ENCODE data around the gene HIVEP2. TPM values are rescaled to one million over a fixed set of nuclear protein-coding genes. Genes with fewer than 3 reads are reported as not detected.

The HIVEP2 gene
- polyA plus RNA-seq, 3 donors = 0.16 to 1.4 (median 0.64) TPM

GRCh38 chr6:142934106-142934505, 10.9 kb downstream of the HIVEP2 start:
- H3K9ac ChIP-seq (ENCODE audit: insufficient read depth, low read length, poor library complexity, severe bottlenecking) = no peak overlapping the region
- TF ChIP-seq CTCF (IDR thresholded peaks at IDR 0.05) = no peak
- H2AFZ ChIP-seq (ENCODE audit: insufficient read depth, low read depth, low read length, poor library complexity, severe bottlenecking) = no peak overlapping the region
- H3K36me3 ChIP-seq (replicated peaks in 1 of 2; ENCODE audit: control insufficient read depth in 1 of 2, insufficient read depth in 2 of 2, low read length in 2 of 2) = no peaks in the 10 kb centered on the region
- no peak overlapping the region for H3K4me3 Mint-ChIP-seq
- no peaks in the 10 kb centered on the region for H3K4me1 ChIP-seq (ENCODE audit: control insufficient read depth in 1 of 2, insufficient read depth in 2 of 2, low read length in 2 of 2)
- no peaks in the 10 kb centered on the region for H3K79me2 ChIP-seq (ENCODE audit: insufficient read depth, low read length)
- H3K36me3 Mint-ChIP-seq = peaks cover 0 to 2% of the 10 kb centered on the region in 2 donors
- no peak for DNase-seq
- intact Hi-C loops (cut with micrococcal nuclease) = no loop called here
- H3K4me1 Mint-ChIP-seq = peaks cover 6% of the 10 kb centered on the region
- H3K9me3 Mint-ChIP-seq = no peaks in the 10 kb centered on the region
- H3K27ac Mint-ChIP-seq = no peak overlapping the region
- H3K9me3 ChIP-seq (replicated peaks in 1 of 2; ENCODE audit: control insufficient read depth in 1 of 2, insufficient read depth in 1 of 2, low read length in 2 of 2) = no peaks in the 10 kb centered on the region
- H3K27me3 ChIP-seq (ENCODE audit: control insufficient read depth in 2 of 2, insufficient read depth in 2 of 2, low read length in 2 of 2) = peaks cover 0 to under 1% of the 10 kb centered on the region in 2 donors
- H3K4me3 ChIP-seq (replicated peaks in 1 of 3; ENCODE audit: low read depth in 2 of 3, low read length in 3 of 3) = no peak overlapping the region
- H4K20me1 ChIP-seq (ENCODE audit: insufficient read depth, low read length) = no peaks in the 10 kb centered on the region
- H3K27me3 Mint-ChIP-seq (ENCODE audit: low read depth in 3 of 3) = peaks cover 0 to 2% (median 0%) of the 10 kb centered on the region in 3 donors
- H3K4me2 ChIP-seq (replicated peaks; ENCODE audit: extremely low read depth, low read length, poor library complexity, severe bottlenecking) = no peak overlapping the region
- H3K27ac ChIP-seq (ENCODE audit: low read depth in 1 of 2, low read length in 2 of 2) = no peak overlapping the region

- H2AFZ ChIP-seq (ENCODE audit: insufficient read depth, low read depth, low read length, poor library complexity, severe bottlenecking) = no peak overlapping the region
- H3K4me2 ChIP-seq (replicated peaks; ENCODE audit: extremely low read depth, low read length, poor library complexity, severe bottlenecking) = no peak overlapping the region
- H3K27me3 ChIP-seq (ENCODE audit: control insufficient read depth in 2 of 2, insufficient read depth in 2 of 2, low read length in 2 of 2) = peaks cover 0 to 4% of the 10 kb centered on the region in 2 donors
- H3K79me2 ChIP-seq (ENCODE audit: insufficient read depth, low read length) = no peaks in the 10 kb centered on the region
- no peak overlapping the region for H3K9ac ChIP-seq (ENCODE audit: insufficient read depth, low read length, poor library complexity, severe bottlenecking)
- Mint-ChIP-seq H3K9me3 (no peaks in the 10 kb centered on the region), H3K27ac (no peak overlapping the region), H3K4me3 (no peak overlapping the region), H3K27me3 (ENCODE audit: low read depth in 3 of 3) (peaks cover 0 to 4% (median 2%) of the 10 kb centered on the region in 3 donors), H3K36me3 (peaks cover 0 to 6% of the 10 kb centered on the region in 2 donors), H3K4me1 (peaks cover 6% of the 10 kb centered on the region)
- H3K36me3 ChIP-seq (replicated peaks in 1 of 2; ENCODE audit: control insufficient read depth in 1 of 2, insufficient read depth in 2 of 2, low read length in 2 of 2) = no peaks in the 10 kb centered on the region
- no peaks in the 10 kb centered on the region for H3K4me1 ChIP-seq (ENCODE audit: control insufficient read depth in 1 of 2, insufficient read depth in 2 of 2, low read length in 2 of 2)
- no peaks in the 10 kb centered on the region for H3K9me3 ChIP-seq (replicated peaks in 1 of 2; ENCODE audit: control insufficient read depth in 1 of 2, insufficient read depth in 1 of 2, low read length in 2 of 2)
- H3K4me3 ChIP-seq (replicated peaks in 1 of 3; ENCODE audit: low read depth in 2 of 3, low read length in 3 of 3) = no peak overlapping the region
- no peak overlapping the region for H3K27ac ChIP-seq (ENCODE audit: low read depth in 1 of 2, low read length in 2 of 2)
- intact Hi-C loops (cut with micrococcal nuclease) = no loop called here
- DNase-seq = no peak
- TF ChIP-seq CTCF (IDR thresholded peaks at IDR 0.05) = no peak
- peaks cover 3% of the 10 kb centered on the region for H4K20me1 ChIP-seq (ENCODE audit: insufficient read depth, low read length)
Measured at GRCh38 chr6:142933701-142934100, 11.3 kb downstream of the HIVEP2 start.
